ENCODE measurements around the gene ALPG.
"Not testable (repeated sequence)": the region's sequence is repeated elsewhere in the genome, so short reads cannot be mapped to it uniquely, and the experiment has no call there.

Gene ALPG

DNA sequence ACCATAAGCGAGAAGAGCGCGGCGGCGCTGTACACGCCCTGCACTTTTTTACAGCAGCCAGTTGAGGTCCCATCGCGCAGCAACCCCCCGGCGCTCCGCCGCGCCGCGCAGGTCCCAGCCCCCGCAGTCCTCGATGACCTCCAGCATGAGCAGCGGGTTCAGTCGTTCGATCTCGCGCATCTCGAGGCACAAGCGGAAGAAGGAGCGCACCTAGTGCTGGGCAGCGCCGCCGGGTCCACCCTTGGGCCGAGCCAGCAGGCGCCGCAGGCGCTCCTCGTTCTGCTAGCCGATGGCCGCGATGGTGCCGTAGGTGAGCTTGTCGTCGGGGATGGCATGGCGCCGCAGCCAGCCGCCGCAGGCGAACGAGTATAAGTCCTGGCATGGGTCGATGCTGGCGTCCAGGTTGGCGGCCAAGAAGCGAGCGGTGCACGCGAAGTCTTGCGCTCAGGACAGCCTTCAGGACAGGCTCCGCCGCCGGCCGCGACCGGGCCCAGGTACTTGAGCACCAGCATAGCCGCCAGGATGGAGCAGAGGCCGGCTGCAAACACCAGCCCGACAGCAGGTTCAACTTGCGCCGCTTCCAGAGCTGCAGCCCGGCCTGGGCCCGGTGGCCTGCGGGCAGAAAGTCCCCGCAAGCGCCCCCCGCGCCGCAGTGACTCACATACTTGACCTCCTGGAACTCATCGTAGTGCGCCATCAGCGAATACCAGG is 19.7 kb upstream of the ALPG start:
- Histone ChIP-seq H3K27me3 (ENCODE audit: control insufficient read depth, insufficient read depth, low read length, poor library complexity, severe bottlenecking) (peaks cover 85% of the 10 kb centered on the region), H3K36me3 (ENCODE audit: control insufficient read depth, insufficient read depth, low read length) (no peaks in the 10 kb centered on the region), H3K9me3 (ENCODE audit: control insufficient read depth, low read length) (no peaks in the 10 kb centered on the region), H3K4me3 (ENCODE audit: insufficient read depth, low read depth, low read length) (peak overlapping the region; percentile 1), H3K4me1 (ENCODE audit: control insufficient read depth, insufficient read depth, low read length) (no peaks in the 10 kb centered on the region), H3K27ac (ENCODE audit: insufficient read depth, low read depth, low read length, poor library complexity, severe bottlenecking) (no peak overlapping the region)
- WGBS, 2 experiments = 3% methylated on average over 75 of the region's 75 CpGs

DNA sequence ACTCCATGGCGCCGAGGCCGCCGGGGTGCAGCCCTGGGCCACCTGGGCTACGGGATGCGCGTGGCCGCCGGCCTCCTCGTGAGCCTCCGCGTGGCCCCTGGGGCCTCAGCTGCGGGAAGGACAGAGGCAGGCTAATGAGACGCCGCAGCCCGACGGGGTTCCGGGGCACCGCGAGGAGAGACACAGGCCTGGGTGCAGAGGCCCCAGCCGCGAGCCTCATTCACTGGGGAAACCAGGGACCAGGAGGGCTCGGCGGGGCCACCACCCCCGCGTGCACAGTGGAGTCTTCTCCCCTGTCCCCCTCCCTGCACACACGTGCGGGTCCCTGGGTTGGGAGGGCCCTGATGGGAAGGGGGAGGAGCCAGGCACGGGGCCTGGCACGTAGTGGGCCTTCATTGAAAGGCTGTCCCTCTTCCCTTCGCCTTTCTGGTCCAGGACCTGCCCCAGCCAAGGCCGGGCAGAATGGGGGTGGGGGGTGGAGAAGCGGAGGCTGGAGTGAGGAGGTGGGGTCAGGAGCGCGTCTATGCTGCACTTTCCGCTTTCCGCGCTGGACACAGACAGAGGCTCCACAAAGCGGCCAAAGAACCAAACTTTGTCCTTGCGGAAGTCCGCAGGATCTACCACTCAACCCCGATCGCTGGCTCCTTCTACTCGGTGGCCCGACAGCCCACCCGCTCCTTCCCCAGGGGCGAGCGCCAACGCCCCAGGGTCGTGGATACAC is 19.0 kb upstream of the ALPG start:
- Histone ChIP-seq H3K27ac (ENCODE audit: insufficient read depth, low read depth, low read length, poor library complexity, severe bottlenecking) (no peak overlapping the region), H3K36me3 (ENCODE audit: control insufficient read depth, insufficient read depth, low read length) (no peaks in the 10 kb centered on the region), H3K9me3 (ENCODE audit: control insufficient read depth, low read length) (no peaks in the 10 kb centered on the region), H3K4me3 (ENCODE audit: insufficient read depth, low read depth, low read length) (peak overlapping the region; percentile 14), H3K27me3 (ENCODE audit: control insufficient read depth, insufficient read depth, low read length, poor library complexity, severe bottlenecking) (peaks cover 80% of the 10 kb centered on the region), H3K4me1 (ENCODE audit: control insufficient read depth, insufficient read depth, low read length) (no peaks in the 10 kb centered on the region)
- WGBS, 2 experiments = 3 to 4% methylated on average over 50 of the region's 50 CpGs

DNA sequence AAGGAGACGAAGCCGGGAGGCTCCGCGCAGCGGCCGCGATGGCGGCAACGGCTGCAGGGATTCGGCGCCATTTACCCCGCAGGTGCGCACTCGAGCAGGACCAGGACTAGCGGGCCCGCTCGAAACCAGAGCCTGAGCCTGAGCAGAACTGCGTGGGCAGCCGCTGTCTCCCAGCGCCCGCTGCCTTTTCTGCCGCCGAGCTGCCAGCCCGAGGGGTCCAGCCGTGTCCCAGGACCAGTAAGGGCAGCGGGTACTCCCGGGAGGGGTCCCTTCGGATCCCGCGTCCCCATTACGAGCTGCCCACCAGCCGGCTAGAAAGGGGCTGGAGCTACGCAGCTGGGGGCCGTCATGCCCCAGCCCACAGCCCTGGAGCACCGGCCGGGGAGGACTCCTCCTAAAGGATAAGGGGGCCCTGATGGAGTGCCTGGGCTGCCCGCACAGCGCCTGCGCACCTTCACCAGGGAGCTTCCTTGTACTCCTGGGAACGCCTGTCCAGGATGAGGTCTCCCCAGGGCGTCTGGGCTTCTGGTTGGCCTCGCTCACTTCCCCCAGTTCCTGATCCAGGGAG is 18.2 kb upstream of the ALPG start:
- no peaks in the 10 kb centered on the region for H3K36me3 ChIP-seq (ENCODE audit: control insufficient read depth, insufficient read depth, low read length)
- no peak overlapping the region for H3K27ac ChIP-seq (ENCODE audit: insufficient read depth, low read depth, low read length, poor library complexity, severe bottlenecking)
- WGBS, 2 experiments = 6% methylated on average over 42 of the region's 42 CpGs
- peaks cover 76% of the 10 kb centered on the region for H3K27me3 ChIP-seq (ENCODE audit: control insufficient read depth, insufficient read depth, low read length, poor library complexity, severe bottlenecking)
- H3K4me3 ChIP-seq (ENCODE audit: insufficient read depth, low read depth, low read length) = peak overlapping the region; percentile 31
- no peaks in the 10 kb centered on the region for H3K9me3 ChIP-seq (ENCODE audit: control insufficient read depth, low read length)
- H3K4me1 ChIP-seq (ENCODE audit: control insufficient read depth, insufficient read depth, low read length) = no peaks in the 10 kb centered on the region

GRCh38 chr2:232389327-232389726 is 17.3 kb upstream of the ALPG start:
- 36 to 46% methylated on average over 6 of the region's 6 CpGs for WGBS, 2 experiments
- H3K27me3 ChIP-seq (ENCODE audit: control insufficient read depth, insufficient read depth, low read length, poor library complexity, severe bottlenecking) = peaks cover 71% of the 10 kb centered on the region

GRCh38 chr2:232390661-232391060 is 16.0 kb upstream of the ALPG start:
- no peaks in the 10 kb centered on the region for H3K36me3 ChIP-seq (ENCODE audit: control insufficient read depth, insufficient read depth, low read length)
- H3K9me3 ChIP-seq (ENCODE audit: control insufficient read depth, low read length) = no peaks in the 10 kb centered on the region
- H3K4me1 ChIP-seq (ENCODE audit: control insufficient read depth, insufficient read depth, low read length) = no peaks in the 10 kb centered on the region
- no peak overlapping the region for H3K4me3 ChIP-seq (ENCODE audit: insufficient read depth, low read depth, low read length)
- peaks cover 57% of the 10 kb centered on the region for H3K27me3 ChIP-seq (ENCODE audit: control insufficient read depth, insufficient read depth, low read length, poor library complexity, severe bottlenecking)
- 69 to 78% methylated on average over 3 of the region's 3 CpGs for WGBS, 2 experiments
- no peak overlapping the region for H3K27ac ChIP-seq (ENCODE audit: insufficient read depth, low read depth, low read length, poor library complexity, severe bottlenecking)

More at GRCh38 chr2:232389327-232389726, 17.3 kb upstream of the ALPG start:
- Histone ChIP-seq H3K36me3 (ENCODE audit: control insufficient read depth, insufficient read depth, low read length) (no peaks in the 10 kb centered on the region), H3K4me1 (ENCODE audit: control insufficient read depth, insufficient read depth, low read length) (no peaks in the 10 kb centered on the region), H3K4me3 (ENCODE audit: insufficient read depth, low read depth, low read length) (no peak overlapping the region), H3K27ac (ENCODE audit: insufficient read depth, low read depth, low read length, poor library complexity, severe bottlenecking) (no peak overlapping the region), H3K9me3 (ENCODE audit: control insufficient read depth, low read length) (no peaks in the 10 kb centered on the region)

- Histone ChIP-seq H3K36me3 (ENCODE audit: control insufficient read depth, insufficient read depth, low read length) (no peaks in the 10 kb centered on the region), H3K27me3 (ENCODE audit: control insufficient read depth, insufficient read depth, low read length, poor library complexity, severe bottlenecking) (peaks cover 28% of the 10 kb centered on the region)
- 93% methylated on average over 8 of the region's 8 CpGs for WGBS, 2 experiments
These were observed 13.1 kb upstream of the ALPG start for GRCh38 chr2:232393556-232393955.

DNA sequence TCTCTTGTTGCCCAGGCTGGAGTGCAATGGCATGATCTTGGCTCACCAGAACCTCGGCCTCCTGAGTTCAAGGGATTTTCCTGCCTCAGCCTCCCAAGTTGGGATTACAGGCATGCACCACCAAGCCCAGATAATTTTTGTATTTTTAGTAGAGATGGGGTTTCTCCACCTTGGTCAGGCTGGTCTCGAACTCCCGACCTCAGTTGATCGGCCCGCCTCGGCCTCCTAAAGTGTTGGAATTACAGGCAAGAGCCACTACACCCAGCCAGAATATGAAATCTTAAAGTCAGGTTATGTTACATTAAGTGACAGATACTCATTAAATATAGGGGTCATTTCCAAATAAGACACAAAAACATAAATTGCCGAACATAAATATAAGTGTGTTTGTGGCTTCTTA is 12.2 kb upstream of the ALPG start:
- not testable (repeated sequence) for H3K9me3 ChIP-seq (ENCODE audit: control insufficient read depth, low read length); H3K27ac ChIP-seq (ENCODE audit: insufficient read depth, low read depth, low read length, poor library complexity, severe bottlenecking); H3K4me1 ChIP-seq (ENCODE audit: control insufficient read depth, insufficient read depth, low read length); H3K36me3 ChIP-seq (ENCODE audit: control insufficient read depth, insufficient read depth, low read length); H3K4me3 ChIP-seq (ENCODE audit: insufficient read depth, low read depth, low read length)
- WGBS, 2 experiments = 95 to 96% methylated on average over 6 to 7 of the region's 7 CpGs
- peaks cover 20% of the 10 kb centered on the region for H3K27me3 ChIP-seq (ENCODE audit: control insufficient read depth, insufficient read depth, low read length, poor library complexity, severe bottlenecking)

More at GRCh38 chr2:232393556-232393955, 13.1 kb upstream of the ALPG start:
- Histone ChIP-seq H3K4me3 (ENCODE audit: insufficient read depth, low read depth, low read length) (no peak overlapping the region), H3K27ac (ENCODE audit: insufficient read depth, low read depth, low read length, poor library complexity, severe bottlenecking) (no peak overlapping the region), H3K4me1 (ENCODE audit: control insufficient read depth, insufficient read depth, low read length) (no peaks in the 10 kb centered on the region), H3K9me3 (ENCODE audit: control insufficient read depth, low read length) (no peaks in the 10 kb centered on the region)

DNA sequence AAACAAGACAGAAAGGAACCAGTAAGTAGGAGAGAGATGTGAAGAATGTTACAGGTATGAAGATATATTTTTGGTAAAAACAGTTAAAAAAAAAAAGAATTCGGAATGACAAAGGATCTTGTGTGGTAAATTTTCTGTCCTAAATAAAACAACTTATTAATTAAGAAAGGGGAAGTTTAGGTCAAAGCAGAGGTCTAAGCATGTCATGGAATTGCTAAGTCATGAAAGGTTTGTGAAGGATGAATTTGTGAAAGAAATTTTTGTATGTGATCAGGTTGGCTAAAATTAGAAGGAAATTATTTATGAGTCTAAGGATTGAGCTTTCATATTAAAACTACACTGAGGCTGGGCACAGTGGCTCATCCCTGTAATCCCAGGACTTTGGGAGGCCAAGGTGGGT is 11.1 kb upstream of the ALPG start:
- 89 to 100% methylated on average over 1 of the region's 1 CpG for WGBS, 2 experiments
- Histone ChIP-seq H3K9me3 (ENCODE audit: control insufficient read depth, low read length) (no peaks in the 10 kb centered on the region), H3K4me3 (ENCODE audit: insufficient read depth, low read depth, low read length) (no peak overlapping the region), H3K4me1 (ENCODE audit: control insufficient read depth, insufficient read depth, low read length) (no peaks in the 10 kb centered on the region), H3K36me3 (ENCODE audit: control insufficient read depth, insufficient read depth, low read length) (no peaks in the 10 kb centered on the region), H3K27me3 (ENCODE audit: control insufficient read depth, insufficient read depth, low read length, poor library complexity, severe bottlenecking) (peaks cover 8% of the 10 kb centered on the region), H3K27ac (ENCODE audit: insufficient read depth, low read depth, low read length, poor library complexity, severe bottlenecking) (no peak overlapping the region)

GRCh38 chr2:232396683-232397082 is 10.0 kb upstream of the ALPG start:
- H3K4me3 ChIP-seq (ENCODE audit: insufficient read depth, low read depth, low read length) = no peak overlapping the region
- no peak overlapping the region for H3K27ac ChIP-seq (ENCODE audit: insufficient read depth, low read depth, low read length, poor library complexity, severe bottlenecking)
- no peaks in the 10 kb centered on the region for H3K36me3 ChIP-seq (ENCODE audit: control insufficient read depth, insufficient read depth, low read length)
- H3K9me3 ChIP-seq (ENCODE audit: control insufficient read depth, low read length) = no peaks in the 10 kb centered on the region
- WGBS, 2 experiments = 94 to 96% methylated on average over 2 of the region's 2 CpGs
- H3K27me3 ChIP-seq (ENCODE audit: control insufficient read depth, insufficient read depth, low read length, poor library complexity, severe bottlenecking) = no peaks in the 10 kb centered on the region
- H3K4me1 ChIP-seq (ENCODE audit: control insufficient read depth, insufficient read depth, low read length) = no peaks in the 10 kb centered on the region

- no peaks in the 10 kb centered on the region for H3K27me3 ChIP-seq (ENCODE audit: control insufficient read depth, insufficient read depth, low read length, poor library complexity, severe bottlenecking)
- no peak overlapping the region for H3K4me3 ChIP-seq (ENCODE audit: insufficient read depth, low read depth, low read length)
- H3K27ac ChIP-seq (ENCODE audit: insufficient read depth, low read depth, low read length, poor library complexity, severe bottlenecking) = no peak overlapping the region
- no peaks in the 10 kb centered on the region for H3K36me3 ChIP-seq (ENCODE audit: control insufficient read depth, insufficient read depth, low read length)
- H3K9me3 ChIP-seq (ENCODE audit: control insufficient read depth, low read length) = no peaks in the 10 kb centered on the region
- H3K4me1 ChIP-seq (ENCODE audit: control insufficient read depth, insufficient read depth, low read length) = no peaks in the 10 kb centered on the region
- WGBS, 2 experiments = 93 to 96% methylated on average over 4 to 5 of the region's 5 CpGs
These were observed 8.2 kb upstream of the ALPG start for GRCh38 chr2:232398293-232399034.
